H9 (cell line): ENCODE results near the gene RSPRY1. TPM values are rescaled to one million over a fixed set of nuclear protein-coding genes. Genes with fewer than 3 reads are reported as not detected.
"Not testable (repeated sequence)": the region's sequence is repeated elsewhere in the genome, so short reads cannot be mapped to it uniquely, and the experiment has no call there.

Source experiments
- DNase-seq: peaks from one replicate; pipeline ENCODE4 v3.0.0-alpha.2; 2017
- H2AFZ ChIP-seq: one replicate; pipeline ENCODE4 v1.6.1; 2013; ENCODE audit warnings: mild to moderate bottlenecking, low read length, control low read depth, moderate library complexity
- H2AK5ac ChIP-seq: 2 replicates; pipeline ENCODE4 v1.6.1; 2013; ENCODE audit warnings: low read length, control low read depth, mixed read lengths; ENCODE audit not compliant: insufficient read length
- H2BK120ac ChIP-seq: one replicate; pipeline ENCODE4 v1.6.1; 2013; ENCODE audit warnings: low read depth, mild to moderate bottlenecking, low read length, control low read depth, inconsistent platforms; ENCODE audit not compliant: poor library complexity, severe bottlenecking
- H2BK12ac ChIP-seq: 2 replicates; pipeline ENCODE4 v1.6.1; 2013; ENCODE audit warnings: low read length, control low read depth, mixed read lengths, low read depth; ENCODE audit not compliant: insufficient read length
- H2BK15ac ChIP-seq: 2 replicates; pipeline ENCODE4 v1.6.1; 2013; ENCODE audit warnings: low read depth, low read length, control low read depth
- H2BK20ac ChIP-seq: one replicate; pipeline ENCODE4 v1.6.1; 2013; ENCODE audit warnings: low read depth, mild to moderate bottlenecking, low read length, control low read depth, inconsistent platforms; ENCODE audit not compliant: poor library complexity, severe bottlenecking
- H2BK5ac ChIP-seq: 2 replicates; pipeline ENCODE4 v1.6.1; 2013; ENCODE audit warnings: low read length, control low read depth, mixed read lengths; ENCODE audit not compliant: insufficient read length
- H3K14ac ChIP-seq: 2 replicates; pipeline ENCODE4 v1.6.1; 2013; ENCODE audit warnings: low read length, control low read depth; ENCODE audit not compliant: insufficient read depth
- H3K18ac ChIP-seq: 2 replicates; pipeline ENCODE4 v1.6.1; 2013; ENCODE audit warnings: low read depth, mild to moderate bottlenecking, mixed read lengths, low read length, control low read depth; ENCODE audit not compliant: insufficient read length
- H3K23ac ChIP-seq: 2 replicates; pipeline ENCODE4 v1.6.1; 2013; ENCODE audit warnings: low read length, control low read depth, mixed read lengths, low read depth; ENCODE audit not compliant: insufficient read length
- H3K23me2 ChIP-seq: 2 replicates; pipeline ENCODE4 v1.6.1; 2013; ENCODE audit warnings: low read depth, mild to moderate bottlenecking, mixed read lengths, low read length, control low read depth; ENCODE audit not compliant: insufficient read length, poor library complexity, severe bottlenecking
- H3K27ac ChIP-seq: 2 replicates; pipeline ENCODE4 v1.5.1; 2013; ENCODE audit warnings: low read length, control low read depth, mixed read lengths, low read depth; ENCODE audit not compliant: insufficient read length
- H3K27me3 ChIP-seq: 2 replicates; pipeline ENCODE4 v1.6.1; 2013; ENCODE audit warnings: low read length, control low read depth, inconsistent platforms; ENCODE audit not compliant: insufficient read depth
- H3K4ac ChIP-seq: 2 replicates; pipeline ENCODE4 v1.6.1; 2013; ENCODE audit warnings: low read depth, mild to moderate bottlenecking, control low read depth, inconsistent platforms, low read length, moderate library complexity
- H3K4me1 ChIP-seq: 2 replicates; pipeline ENCODE4 v1.6.1; 2013; ENCODE audit warnings: low read length, control low read depth, inconsistent platforms; ENCODE audit not compliant: insufficient read depth
- H3K4me2 ChIP-seq: 2 replicates; pipeline ENCODE4 v1.6.1; 2013; ENCODE audit warnings: low read length, control low read depth, mixed read lengths; ENCODE audit not compliant: insufficient read length, insufficient read depth
- H3K56ac ChIP-seq: 2 replicates; pipeline ENCODE4 v1.6.1; 2013; ENCODE audit warnings: low read depth, mild to moderate bottlenecking, mixed read lengths, low read length, control low read depth; ENCODE audit not compliant: insufficient read length
- H3K79me1 ChIP-seq: 2 replicates; pipeline ENCODE4 v1.6.1; 2013; ENCODE audit warnings: low read depth, mild to moderate bottlenecking, moderate library complexity, low read length, control low read depth, inconsistent platforms; ENCODE audit not compliant: insufficient read depth, poor library complexity, severe bottlenecking
- H3K79me2 ChIP-seq: 2 replicates; pipeline ENCODE4 v1.6.1; 2013; ENCODE audit warnings: low read length, control low read depth, inconsistent platforms; ENCODE audit not compliant: insufficient read depth
- H3K9ac ChIP-seq: 2 replicates; pipeline ENCODE4 v1.6.1; 2013; ENCODE audit warnings: low read length, control low read depth, mixed read lengths; ENCODE audit not compliant: insufficient read length; ENCODE audit errors: extremely low read depth
- H3K9me3 ChIP-seq: one replicate; pipeline ENCODE4 v1.6.1; 2013; ENCODE audit warnings: low read depth, low read length, inconsistent platforms; ENCODE audit not compliant: control insufficient read depth
- H3T11ph ChIP-seq: one replicate; pipeline ENCODE4 v1.6.1; 2013; ENCODE audit warnings: mild to moderate bottlenecking, low read length, control low read depth, inconsistent platforms
- H4K20me1 ChIP-seq: one replicate; pipeline ENCODE4 v1.6.1; 2013; ENCODE audit not compliant: control insufficient read depth, insufficient read length, insufficient read depth
- H4K5ac ChIP-seq: 2 replicates; pipeline ENCODE4 v1.6.1; 2013; ENCODE audit warnings: low read depth, mild to moderate bottlenecking, mixed read lengths, low read length, control low read depth; ENCODE audit not compliant: insufficient read length
- H4K8ac ChIP-seq: replicated peaks from 2 replicates; pipeline ENCODE4 v1.6.1; 2013; ENCODE audit warnings: low read length, control low read depth, mixed read lengths, low read depth; ENCODE audit not compliant: insufficient read length
- H4K91ac ChIP-seq: 2 replicates; pipeline ENCODE4 v1.6.1; 2013; ENCODE audit warnings: low read depth, mild to moderate bottlenecking, moderate library complexity, mixed read lengths, low read length, control low read depth; ENCODE audit not compliant: insufficient read length
- H3K27ac Mint-ChIP-seq, 3 experiments: 2 replicates in 2 of 3; 3 replicates in 1 of 3; pipeline ENCODE4 v1.8.0; 2020 to 2021; ENCODE audit warnings: mixed read lengths in 3 of 3, mild to moderate bottlenecking in 1 of 3, moderate library complexity in 1 of 3
- H3K27me3 Mint-ChIP-seq: 2 replicates; pipeline ENCODE4 v1.8.0; 2021; ENCODE audit warnings: low read depth, mild to moderate bottlenecking, moderate library complexity, mixed read lengths
- H3K36me3 Mint-ChIP-seq, 3 experiments: 2 replicates in 2 of 3; 3 replicates in 1 of 3; pipeline ENCODE4 v1.8.0; 2020 to 2021; ENCODE audit warnings: low read depth in 3 of 3, mixed read lengths in 3 of 3; ENCODE audit not compliant: insufficient read depth in 1 of 3
- H3K4me1 Mint-ChIP-seq, 2 experiments: 2 replicates each; pipeline ENCODE4 v1.8.0; 2020; ENCODE audit warnings: mixed read lengths in 2 of 2
- H3K4me3 Mint-ChIP-seq, 2 experiments: 2 replicates in 1 of 2; 3 replicates in 1 of 2; pipeline ENCODE4 v1.8.0; 2020 to 2021; ENCODE audit warnings: mild to moderate bottlenecking in 2 of 2, mixed read lengths in 2 of 2, moderate library complexity in 1 of 2
- H3K9me3 Mint-ChIP-seq, 2 experiments: 2 replicates in 1 of 2; 3 replicates in 1 of 2; pipeline ENCODE4 v1.8.0; 2020; ENCODE audit warnings: mild to moderate bottlenecking in 2 of 2, mixed read lengths in 2 of 2, moderate library complexity in 1 of 2
- WGBS: extraction: QIAGEN DNeasy Blood & Tissue Kit; methylation state at CpG from one replicate; pipeline ENCODE4 v1.1.7; 2013; ENCODE audit warnings: missing lambda C conversion rate, low lambda C conversion rate, mixed read lengths; ENCODE audit not compliant: insufficient read length; ENCODE audit errors: extremely low coverage; 5-methylcytosine and 5-hydroxymethylcytosine counted together
- total RNA-seq: library from RNA; stranded (reverse); gene quantifications from 2 replicates; pipeline ENCODE4 v1.2.1, GENCODE V29; 2021
- TF ChIP-seq, protein P1 (sequence below): fragments of 200-600 bp; sonication (generic); conservative IDR thresholded peaks from 3 replicates; pipeline ENCODE4 v1.8.0; 2021; ENCODE audit warnings: antibody characterized with exemption, mild to moderate bottlenecking

RSPRY1 gene
- total RNA-seq, 1 experiment from 2014 or later: 36.1 TPM

DNA sequence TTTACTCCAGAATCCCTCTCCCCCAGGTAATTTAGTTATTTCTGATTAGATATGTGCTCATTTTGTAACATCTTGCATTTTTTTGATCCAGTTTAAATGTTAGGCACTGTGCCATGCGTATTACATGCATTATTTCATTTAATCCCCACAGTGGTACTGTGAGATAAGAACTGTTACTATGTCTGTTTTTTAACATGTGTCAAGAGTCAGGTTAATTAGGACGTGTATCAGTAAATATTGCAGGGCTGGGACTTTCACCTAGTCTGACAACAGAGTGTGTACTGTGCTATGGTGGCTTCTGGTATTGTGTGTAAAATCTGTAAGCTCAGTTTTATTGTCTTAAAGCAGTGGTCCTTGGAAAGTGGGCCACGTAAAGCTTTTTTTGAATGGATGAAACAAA lies 10.6 kb downstream of the RSPRY1 start:
- no peaks in the 10 kb centered on the region for H3K27me3 Mint-ChIP-seq
- Histone ChIP-seq H3K14ac (no peak overlapping the region), H2BK5ac (no peak overlapping the region), H2BK15ac (no peak overlapping the region), H3K27me3 (no peaks in the 10 kb centered on the region), H3K4me1 (no peaks in the 10 kb centered on the region; the same call in 1 of the 2 replicates), H2AK5ac (no peak overlapping the region), H3K4me2 (no peak overlapping the region), H3K27ac (no peak overlapping the region), H3K4ac (no peak overlapping the region), H3K23me2 (no peaks in the 10 kb centered on the region), H2BK12ac (no peak overlapping the region), H2AFZ (no peak overlapping the region), H2BK120ac (no peak overlapping the region), H4K8ac (no peak overlapping the region), H3K9me3 (no peaks in the 10 kb centered on the region), H3K79me1 (peaks cover 3% of the 10 kb centered on the region), H3K23ac (no peak overlapping the region), H4K91ac (no peak overlapping the region), H4K20me1 (no peaks in the 10 kb centered on the region), H3K18ac (no peak overlapping the region), H4K5ac (no peak overlapping the region), H3K9ac (no peak overlapping the region), H3T11ph (no peak overlapping the region), H2BK20ac (no peak overlapping the region), H3K56ac (no peak overlapping the region), H3K79me2 (peaks cover 2% of the 10 kb centered on the region; the same call in 1 of the 2 replicates)
- H3K4me3 Mint-ChIP-seq: no peak overlapping the region
- no peak overlapping the region; a peak in 1 of 7 replicates for H3K27ac Mint-ChIP-seq
- DNase-seq: no peak
- peaks cover 0 to 6% of the 10 kb centered on the region in 2 experiments; a peak in 4 of 5 replicates for H3K9me3 Mint-ChIP-seq
- no CpG with 5 or more reads among the region's 3 CpGs for WGBS
- TF ChIP-seq, protein P1, sequence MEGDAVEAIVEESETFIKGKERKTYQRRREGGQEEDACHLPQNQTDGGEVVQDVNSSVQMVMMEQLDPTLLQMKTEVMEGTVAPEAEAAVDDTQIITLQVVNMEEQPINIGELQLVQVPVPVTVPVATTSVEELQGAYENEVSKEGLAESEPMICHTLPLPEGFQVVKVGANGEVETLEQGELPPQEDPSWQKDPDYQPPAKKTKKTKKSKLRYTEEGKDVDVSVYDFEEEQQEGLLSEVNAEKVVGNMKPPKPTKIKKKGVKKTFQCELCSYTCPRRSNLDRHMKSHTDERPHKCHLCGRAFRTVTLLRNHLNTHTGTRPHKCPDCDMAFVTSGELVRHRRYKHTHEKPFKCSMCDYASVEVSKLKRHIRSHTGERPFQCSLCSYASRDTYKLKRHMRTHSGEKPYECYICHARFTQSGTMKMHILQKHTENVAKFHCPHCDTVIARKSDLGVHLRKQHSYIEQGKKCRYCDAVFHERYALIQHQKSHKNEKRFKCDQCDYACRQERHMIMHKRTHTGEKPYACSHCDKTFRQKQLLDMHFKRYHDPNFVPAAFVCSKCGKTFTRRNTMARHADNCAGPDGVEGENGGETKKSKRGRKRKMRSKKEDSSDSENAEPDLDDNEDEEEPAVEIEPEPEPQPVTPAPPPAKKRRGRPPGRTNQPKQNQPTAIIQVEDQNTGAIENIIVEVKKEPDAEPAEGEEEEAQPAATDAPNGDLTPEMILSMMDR: no peak
- H3K4me1 Mint-ChIP-seq: peaks cover 6% of the 10 kb centered on the region in 2 experiments
- H3K36me3 Mint-ChIP-seq: peaks cover 11 to 17% (median 14%) of the 10 kb centered on the region in 3 experiments

DNA sequence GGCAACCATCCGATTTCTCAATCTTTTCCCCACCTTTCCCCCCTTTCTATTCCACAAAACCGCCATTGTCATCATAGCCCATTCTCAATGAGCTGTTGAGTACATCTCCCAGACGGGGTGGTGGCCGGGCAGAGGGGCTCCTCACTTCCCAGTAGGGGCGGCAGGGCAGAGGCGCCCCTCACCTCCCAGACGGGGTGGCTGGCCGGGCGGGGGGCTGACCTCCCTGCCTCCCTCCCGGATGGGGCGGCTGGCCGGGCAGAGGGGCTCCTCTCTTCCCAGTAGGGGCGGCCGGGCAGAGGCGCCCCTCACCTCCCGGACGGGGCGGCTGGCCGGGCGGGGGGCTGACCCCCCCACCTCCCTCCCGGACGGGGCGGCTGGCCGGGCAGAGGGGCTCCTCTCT lies 14.2 kb downstream of the RSPRY1 start:
- not testable (repeated sequence) for H3K14ac ChIP-seq, H2BK120ac ChIP-seq, H3K27ac ChIP-seq, H4K20me1 ChIP-seq, H2BK12ac ChIP-seq, H2BK5ac ChIP-seq, H3K9ac ChIP-seq, H3K18ac ChIP-seq, H3K23me2 ChIP-seq, H4K91ac ChIP-seq, H3K4me2 ChIP-seq, H2BK15ac ChIP-seq, H3T11ph ChIP-seq, H3K9me3 Mint-ChIP-seq, H3K4me3 Mint-ChIP-seq, H3K79me1 ChIP-seq, H3K4ac ChIP-seq, H3K27me3 Mint-ChIP-seq, DNase-seq, H3K23ac ChIP-seq, H2AFZ ChIP-seq, H3K27me3 ChIP-seq, H3K79me2 ChIP-seq, H3K27ac Mint-ChIP-seq, H3K4me1 ChIP-seq, H3K56ac ChIP-seq, H3K9me3 ChIP-seq, H4K5ac ChIP-seq, H2BK20ac ChIP-seq, H3K4me1 Mint-ChIP-seq, H2AK5ac ChIP-seq, H4K8ac ChIP-seq
- peaks cover 19 to 28% (median 26%) of the 10 kb centered on the region in 3 experiments for H3K36me3 Mint-ChIP-seq
- no CpG with 5 or more reads among the region's 24 CpGs for WGBS
